ENCODE results near the gene DRAP1.

The DRAP1 gene

DNA sequence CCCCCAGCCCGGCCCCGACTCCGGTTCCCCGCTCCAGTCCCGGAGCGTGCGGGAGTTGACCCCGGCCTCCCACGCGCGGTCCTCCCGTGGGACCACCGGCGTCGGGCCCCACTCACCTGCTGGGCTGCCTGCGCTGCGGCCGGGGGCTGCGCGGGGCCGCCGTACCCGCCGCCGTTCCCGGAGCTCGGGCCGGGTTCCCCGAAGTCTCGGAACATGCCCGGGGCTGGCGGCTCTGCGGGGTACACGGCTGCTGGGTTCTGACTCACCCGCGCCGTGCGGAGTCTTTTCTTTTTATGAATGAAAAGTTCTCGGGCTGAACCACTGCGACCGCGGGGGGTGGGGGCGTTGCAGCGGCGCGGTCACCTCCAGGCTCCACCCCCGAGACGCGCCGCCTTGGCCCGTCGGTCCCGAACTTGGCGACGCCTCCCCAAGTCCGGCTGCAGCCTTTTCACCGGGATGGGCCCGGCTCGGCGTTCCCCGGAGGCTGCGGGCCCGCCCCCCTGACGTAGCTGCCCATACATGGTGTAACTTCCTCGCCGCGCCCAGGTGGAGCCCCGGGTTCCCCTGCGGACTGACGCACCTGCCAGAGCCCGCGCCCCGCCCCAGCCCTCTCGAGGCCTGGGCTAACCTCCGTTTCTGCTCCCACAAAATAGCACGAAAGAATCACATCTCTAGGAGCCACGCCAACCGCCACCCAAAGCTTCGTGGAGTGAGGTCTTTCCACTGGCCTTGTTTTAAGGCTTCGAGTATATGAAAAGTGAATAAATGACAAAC lies 18.9 kb upstream of the DRAP1 start, which contains the start of gene FOSL1:
TSS of gene FOSL1 (minus strand) at position 264 of the 774 bp plus-strand sequence. CDS start at position 215, 49 bp downstream.
- no peak within 1 kb of the TSS; the same call in 1 of the 2 replicates for H3K27ac ChIP-seq
- TF ChIP-seq, protein P1, sequence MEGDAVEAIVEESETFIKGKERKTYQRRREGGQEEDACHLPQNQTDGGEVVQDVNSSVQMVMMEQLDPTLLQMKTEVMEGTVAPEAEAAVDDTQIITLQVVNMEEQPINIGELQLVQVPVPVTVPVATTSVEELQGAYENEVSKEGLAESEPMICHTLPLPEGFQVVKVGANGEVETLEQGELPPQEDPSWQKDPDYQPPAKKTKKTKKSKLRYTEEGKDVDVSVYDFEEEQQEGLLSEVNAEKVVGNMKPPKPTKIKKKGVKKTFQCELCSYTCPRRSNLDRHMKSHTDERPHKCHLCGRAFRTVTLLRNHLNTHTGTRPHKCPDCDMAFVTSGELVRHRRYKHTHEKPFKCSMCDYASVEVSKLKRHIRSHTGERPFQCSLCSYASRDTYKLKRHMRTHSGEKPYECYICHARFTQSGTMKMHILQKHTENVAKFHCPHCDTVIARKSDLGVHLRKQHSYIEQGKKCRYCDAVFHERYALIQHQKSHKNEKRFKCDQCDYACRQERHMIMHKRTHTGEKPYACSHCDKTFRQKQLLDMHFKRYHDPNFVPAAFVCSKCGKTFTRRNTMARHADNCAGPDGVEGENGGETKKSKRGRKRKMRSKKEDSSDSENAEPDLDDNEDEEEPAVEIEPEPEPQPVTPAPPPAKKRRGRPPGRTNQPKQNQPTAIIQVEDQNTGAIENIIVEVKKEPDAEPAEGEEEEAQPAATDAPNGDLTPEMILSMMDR (conservative IDR thresholded peaks at IDR 0.05) = no peak
- no peak for TF ChIP-seq ZFX (IDR thresholded peaks at IDR 0.05)

DNA sequence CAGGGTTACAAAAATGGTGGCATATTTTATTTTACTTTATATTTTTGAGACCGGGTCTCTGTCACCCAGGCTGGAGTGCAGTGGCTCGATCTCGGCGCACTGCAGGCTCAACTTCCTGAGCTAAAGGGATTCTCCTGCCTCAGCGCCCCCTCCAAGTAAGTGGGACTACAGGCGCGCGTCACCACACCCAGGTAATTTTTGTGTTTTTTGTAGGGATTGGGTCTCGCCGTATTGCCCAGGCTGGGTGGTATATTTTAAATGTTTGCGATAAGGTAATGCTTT lies 18.4 kb upstream of the DRAP1 start:
- TF ChIP-seq, protein P1 (conservative IDR thresholded peaks at IDR 0.05) = no peak
- TF ChIP-seq ZFX (IDR thresholded peaks at IDR 0.05) = no peak
- H3K27ac ChIP-seq = no peak overlapping the region

DNA sequence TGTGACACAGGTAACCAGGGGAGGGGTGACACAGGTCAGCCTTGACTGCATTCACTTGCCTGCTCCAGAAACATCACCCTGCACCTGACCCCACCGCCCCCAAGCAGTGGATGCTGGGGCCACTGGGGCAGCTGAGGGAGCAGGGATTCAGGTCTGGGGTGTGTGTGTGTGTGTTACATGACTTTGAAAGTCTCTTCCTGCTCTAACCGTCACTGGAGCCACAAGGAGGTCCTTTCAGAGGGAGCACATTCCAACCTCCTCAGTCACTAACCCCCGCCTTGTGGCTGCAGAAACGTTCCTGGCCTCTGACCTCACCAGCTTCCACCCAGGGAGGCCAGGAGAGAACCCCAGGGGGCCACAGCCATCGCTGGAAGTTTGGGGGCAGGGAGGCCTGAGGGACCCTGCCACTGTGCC lies 16.2 kb upstream of the DRAP1 start:
- no peak overlapping the region for H3K27ac ChIP-seq
- TF ChIP-seq ZFX (IDR thresholded peaks at IDR 0.05) = no peak
- TF ChIP-seq, protein P1 (conservative IDR thresholded peaks at IDR 0.05) = no peak

DNA sequence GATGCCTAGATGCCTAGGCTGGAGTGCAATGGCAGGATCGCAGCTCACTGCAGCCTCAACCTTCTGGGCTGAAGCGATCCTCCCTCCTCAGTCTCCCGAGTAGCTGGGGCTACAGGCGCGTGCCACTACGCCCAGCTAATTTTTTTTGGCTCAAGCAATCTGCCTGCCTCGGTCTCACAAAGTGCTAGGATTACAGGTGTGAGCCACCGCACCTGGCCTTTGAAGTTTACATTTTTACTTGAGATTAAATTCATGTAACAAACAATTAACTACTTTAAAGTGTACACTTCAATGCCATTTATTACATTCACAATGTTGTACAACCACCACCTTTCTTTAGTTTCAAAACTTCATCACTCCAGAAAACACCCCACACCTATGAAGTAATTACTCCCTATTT lies 15.5 kb upstream of the DRAP1 start:
- no peak for TF ChIP-seq ZFX (IDR thresholded peaks at IDR 0.05)
- TF ChIP-seq, protein P1 (conservative IDR thresholded peaks at IDR 0.05) = no peak
- H3K27ac ChIP-seq = no peak overlapping the region

DNA sequence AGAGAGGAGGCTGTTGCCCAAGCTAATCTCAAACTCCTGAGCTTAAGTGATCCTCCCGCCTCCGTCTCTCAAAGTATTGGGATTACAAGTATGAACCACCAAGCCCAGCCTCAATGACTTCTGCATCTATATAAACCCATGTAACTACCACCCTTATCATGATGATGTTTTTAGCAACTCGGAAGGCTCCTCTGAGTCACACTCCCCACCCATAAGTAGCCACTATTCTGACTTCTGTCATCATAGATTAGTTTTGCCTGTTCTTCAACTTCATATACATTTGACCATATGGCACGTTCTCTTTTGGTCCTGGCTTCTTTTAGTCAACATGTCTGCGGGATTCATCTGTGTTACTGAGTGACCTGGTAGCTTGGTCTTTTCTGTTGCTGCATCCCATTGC lies 12.6 kb upstream of the DRAP1 start:
- no peak for TF ChIP-seq ZFX (IDR thresholded peaks at IDR 0.05)
- TF ChIP-seq, protein P1 (conservative IDR thresholded peaks at IDR 0.05) = no peak
- H3K27ac ChIP-seq = no peak overlapping the region

DNA sequence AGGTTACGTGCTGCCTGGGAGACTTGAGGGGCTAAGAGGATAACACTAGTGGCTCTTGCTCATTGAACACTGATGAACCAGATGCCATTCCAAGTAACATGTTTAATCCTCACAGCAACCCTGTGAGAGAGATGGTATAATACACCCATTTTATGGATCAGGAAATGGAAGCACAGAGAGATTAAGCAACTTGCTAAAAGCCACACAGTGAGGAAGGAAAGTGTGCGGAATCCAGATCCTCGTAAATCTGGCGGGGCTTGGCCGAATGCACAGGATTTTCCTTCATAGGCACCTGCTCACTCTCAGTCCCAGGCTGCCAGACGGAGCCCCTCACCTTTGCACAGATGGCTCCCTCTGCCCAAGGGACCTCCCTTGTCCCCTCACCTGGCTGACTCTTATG lies 11.3 kb upstream of the DRAP1 start:
- no peak overlapping the region for H3K27ac ChIP-seq
- TF ChIP-seq ZFX (IDR thresholded peaks at IDR 0.05) = no peak
- TF ChIP-seq, protein P1 (conservative IDR thresholded peaks at IDR 0.05) = no peak

DNA sequence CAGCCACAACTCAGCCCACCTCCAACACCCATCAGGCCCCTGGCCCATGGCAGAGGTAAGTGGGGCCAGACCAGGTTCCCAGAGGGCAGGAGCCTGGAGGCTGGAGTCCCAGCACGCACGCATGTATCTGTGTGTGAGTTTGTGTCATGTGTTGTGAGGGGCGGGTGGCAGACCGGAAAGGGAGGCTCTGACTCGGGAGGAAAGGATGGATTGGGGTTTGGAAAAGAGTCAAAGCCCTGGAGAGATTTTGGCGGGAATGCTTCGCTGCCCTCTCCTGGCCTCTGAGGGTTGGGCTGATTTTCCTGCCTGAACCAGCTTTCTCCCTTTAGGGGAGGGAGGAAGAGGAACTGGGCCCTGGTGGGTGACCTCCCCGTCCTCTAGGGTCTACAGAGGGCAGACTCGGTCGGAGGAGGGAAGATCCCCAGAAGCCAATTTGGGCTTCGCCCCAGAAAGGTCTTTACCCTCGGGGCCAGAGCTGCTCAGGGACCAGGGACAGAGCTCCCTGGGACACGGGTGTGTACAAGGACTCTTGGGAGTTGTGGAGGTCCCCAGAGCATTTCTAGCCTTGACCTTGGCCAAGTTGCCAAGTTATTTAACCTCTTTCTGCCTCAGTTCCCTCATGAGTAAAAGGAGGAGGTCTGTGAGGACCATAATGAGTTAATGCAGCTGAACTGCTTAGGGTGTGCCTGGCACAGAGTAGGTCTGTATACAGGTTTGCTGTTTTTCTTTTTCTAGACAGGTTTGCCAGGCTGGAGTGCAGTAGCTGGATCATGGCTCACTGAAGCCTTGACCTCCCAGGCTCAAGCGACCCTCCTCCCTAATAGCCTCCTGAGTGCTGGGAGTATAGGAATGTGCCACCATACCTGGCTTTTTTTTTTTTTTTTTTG lies 7.3 kb upstream of the DRAP1 start:
- TF ChIP-seq, protein P1 (conservative IDR thresholded peaks at IDR 0.05) = no peak; the same call in 1 of the 2 replicates
- no peak for TF ChIP-seq ZFX (IDR thresholded peaks at IDR 0.05)

More for the DNA sequence above, 7.3 kb upstream of the DRAP1 start:
- H3K27ac ChIP-seq = peak overlapping the region; percentile 7

Measured in C4-2B (cell line).